HT1080 (cell line): ENCODE results near the gene ACOD1. TPM values are rescaled to one million over a fixed set of nuclear protein-coding genes. Genes with fewer than 3 reads are reported as not detected.
"Not testable (repeated sequence)": the region's sequence is repeated elsewhere in the genome, so short reads cannot be mapped to it uniquely, and the experiment has no call there.

Experiments
- DNase-seq: peaks from one replicate; pipeline ENCODE4 v3.0.0-alpha.2; 2015; ENCODE audit warnings: low read depth
- polyA plus RNA-seq, 2 experiments: library from polyadenylated mRNA; depleted of rRNA; stranded (reverse); fragments of >200 nt; gene quantifications; 2 replicates each; pipeline ENCODE4 v1.2.3, GENCODE V29; 2015
- total RNA-seq: library from RNA; depleted of rRNA; stranded (reverse); fragments of >200 nt; shearing (Covaris generic); gene quantifications from 2 replicates; pipeline ENCODE4 v1.2.3, GENCODE V29; 2014; rRNA removed

The ACOD1 gene
- 0.30 TPM in 1 of 2 replicates, not detected in the other for total RNA-seq
- polyA plus RNA-seq (2015; cell fraction: cytosol; rRNA removed): not detected in 2 replicates
- polyA plus RNA-seq (2015; cell fraction: nucleus; rRNA removed): not detected in 2 replicates

DNA sequence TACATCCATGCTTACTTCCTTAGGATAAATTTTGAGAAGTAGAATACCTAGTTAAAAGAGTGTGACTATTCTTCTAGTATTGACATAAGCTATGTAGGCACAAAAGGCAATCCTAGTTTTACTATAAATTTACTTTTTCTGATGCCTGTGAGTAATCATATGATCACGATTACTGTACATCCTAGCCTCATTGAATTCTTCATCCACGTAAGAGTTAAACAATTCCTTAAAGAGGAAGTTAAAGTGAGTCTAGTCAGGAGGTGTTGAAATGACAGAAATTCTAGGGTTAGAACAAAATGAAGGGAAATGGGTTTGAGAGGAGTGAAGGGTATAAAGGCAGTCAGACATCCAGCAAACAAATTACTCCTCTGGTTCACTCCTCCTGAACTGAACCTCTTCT lies at the start of gene ACOD1:
TSS of gene ACOD1 (plus strand) at position 363 of the 400 bp plus-strand sequence. CDS start 48 bp downstream, outside the sequence.
- peak; percentile 48 for DNase-seq

DNA sequence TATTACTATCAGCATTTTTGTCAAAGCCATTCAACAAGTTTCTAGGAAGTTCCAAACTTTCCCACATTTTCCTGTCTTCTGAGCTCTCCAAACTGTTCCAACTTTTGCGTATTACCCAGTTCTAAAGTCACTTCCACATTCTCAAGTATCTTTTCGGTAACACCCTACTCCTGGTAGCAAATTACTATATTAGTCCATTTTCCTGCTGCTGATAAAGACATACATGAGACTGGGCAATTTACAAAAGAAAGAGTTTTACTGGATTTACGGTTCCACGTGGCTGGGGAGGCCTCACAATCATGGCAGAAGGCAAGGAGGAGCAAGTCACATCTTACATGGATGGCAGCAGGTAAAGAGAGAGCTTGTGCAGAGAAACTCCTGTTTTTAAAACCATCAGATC lies 49.2 kb upstream of the ACOD1 start:
- DNase-seq: not testable (repeated sequence)

DNA sequence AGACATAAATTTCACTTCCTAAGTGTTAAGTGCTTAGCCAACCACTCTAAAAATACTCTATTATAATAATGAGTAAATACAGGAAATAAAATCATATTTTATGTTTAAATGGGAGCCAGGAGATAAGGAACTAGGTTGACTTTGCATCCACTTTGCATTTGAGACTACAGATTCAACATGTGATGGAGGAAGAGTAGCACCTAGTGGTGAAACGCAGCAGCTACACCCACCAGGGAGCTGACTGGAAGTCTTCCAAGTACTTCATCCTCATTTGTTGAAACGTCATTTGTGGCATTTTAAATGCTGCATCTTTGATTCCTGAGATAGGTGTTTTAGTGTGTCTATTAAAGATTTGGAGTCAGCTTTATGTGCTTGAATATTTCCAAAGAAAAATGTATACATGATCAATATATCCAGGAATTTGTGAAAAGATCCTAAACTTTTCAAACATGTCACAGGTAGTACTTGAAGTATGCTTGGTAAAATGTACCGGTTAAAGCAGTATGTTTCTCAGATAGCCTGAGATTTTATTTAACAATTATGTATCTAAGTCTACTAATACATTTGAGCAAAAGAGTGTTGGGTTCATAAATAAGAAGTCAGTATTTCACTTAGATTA lies 44.7 kb upstream of the ACOD1 start:
- DNase-seq: peak; percentile 64

DNA sequence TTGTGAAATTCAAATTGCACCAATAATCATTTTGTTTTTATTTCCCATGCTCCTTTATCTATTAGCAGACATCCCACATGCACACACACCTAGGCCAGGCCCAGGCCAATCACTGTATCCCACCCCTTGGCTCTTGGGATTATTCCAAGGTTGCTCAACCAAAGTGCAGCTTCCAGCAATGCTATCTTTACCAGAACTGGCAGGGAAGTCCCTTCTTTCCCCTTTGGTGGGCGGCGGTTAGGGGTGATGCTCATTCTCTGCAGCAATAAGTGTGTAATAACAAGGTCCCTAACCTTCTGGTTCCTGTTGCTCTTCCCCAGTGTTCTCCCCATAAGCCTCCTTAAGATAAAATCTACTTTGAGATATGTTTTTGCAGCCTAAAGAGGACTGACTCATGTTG lies 43.8 kb upstream of the ACOD1 start:
- DNase-seq: no peak

DNA sequence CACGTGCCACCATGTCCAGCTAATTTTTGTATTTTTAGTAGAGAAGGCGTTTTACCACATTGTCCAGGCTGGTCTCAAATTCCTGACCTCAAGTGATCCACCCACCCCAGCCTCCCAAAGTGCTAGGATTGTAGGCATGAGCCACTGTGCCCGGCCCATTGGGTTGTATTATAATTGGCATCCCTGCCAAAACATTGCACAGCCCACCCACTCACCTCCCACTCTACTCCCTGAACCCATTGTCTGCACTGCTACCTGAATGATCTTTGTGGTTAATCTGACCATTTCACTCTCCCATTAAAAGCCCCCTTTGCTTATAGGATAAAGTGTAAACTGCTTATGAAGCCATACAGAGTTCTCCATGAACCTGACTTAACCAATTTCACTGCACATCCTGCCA lies 35.8 kb upstream of the ACOD1 start:
- DNase-seq: no peak

DNA sequence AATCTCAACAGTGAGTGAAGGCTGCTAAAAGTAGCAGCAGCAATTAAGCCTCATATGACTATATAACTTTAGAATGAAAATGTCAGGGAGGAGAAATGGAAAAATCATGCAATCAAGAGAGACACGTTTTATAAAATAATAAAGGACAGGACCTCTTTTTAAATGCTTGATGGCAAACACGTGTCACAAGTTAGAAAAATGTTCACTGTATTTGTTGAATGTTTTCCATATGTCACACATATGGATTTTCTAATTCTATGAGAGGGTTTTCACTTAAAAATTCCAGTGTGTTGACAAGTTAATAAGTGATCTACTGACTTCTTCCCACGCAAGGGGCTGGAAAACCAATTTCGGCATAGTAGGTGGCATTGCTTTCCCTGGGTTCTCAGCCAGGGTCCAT lies 34.4 kb upstream of the ACOD1 start:
- no peak for DNase-seq

DNA sequence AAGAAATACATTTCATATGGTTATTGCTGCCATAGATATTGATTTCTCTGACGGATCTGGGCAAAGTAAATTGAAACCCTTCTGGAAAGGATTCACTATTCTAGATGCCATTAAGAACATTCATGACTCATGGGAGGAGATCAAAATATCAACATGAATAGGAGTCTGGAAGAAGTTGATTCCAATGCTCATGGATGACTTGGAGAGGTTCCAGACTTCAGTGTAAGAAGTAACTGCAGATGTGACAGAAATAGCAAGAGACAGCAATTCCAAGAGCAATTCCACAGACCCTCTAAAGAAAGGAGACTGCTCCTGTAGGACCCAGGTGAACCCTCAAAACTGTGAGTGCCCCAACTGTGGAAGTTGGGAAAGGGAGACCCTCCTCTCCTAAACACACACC lies 31.2 kb upstream of the ACOD1 start:
- no peak for DNase-seq

DNA sequence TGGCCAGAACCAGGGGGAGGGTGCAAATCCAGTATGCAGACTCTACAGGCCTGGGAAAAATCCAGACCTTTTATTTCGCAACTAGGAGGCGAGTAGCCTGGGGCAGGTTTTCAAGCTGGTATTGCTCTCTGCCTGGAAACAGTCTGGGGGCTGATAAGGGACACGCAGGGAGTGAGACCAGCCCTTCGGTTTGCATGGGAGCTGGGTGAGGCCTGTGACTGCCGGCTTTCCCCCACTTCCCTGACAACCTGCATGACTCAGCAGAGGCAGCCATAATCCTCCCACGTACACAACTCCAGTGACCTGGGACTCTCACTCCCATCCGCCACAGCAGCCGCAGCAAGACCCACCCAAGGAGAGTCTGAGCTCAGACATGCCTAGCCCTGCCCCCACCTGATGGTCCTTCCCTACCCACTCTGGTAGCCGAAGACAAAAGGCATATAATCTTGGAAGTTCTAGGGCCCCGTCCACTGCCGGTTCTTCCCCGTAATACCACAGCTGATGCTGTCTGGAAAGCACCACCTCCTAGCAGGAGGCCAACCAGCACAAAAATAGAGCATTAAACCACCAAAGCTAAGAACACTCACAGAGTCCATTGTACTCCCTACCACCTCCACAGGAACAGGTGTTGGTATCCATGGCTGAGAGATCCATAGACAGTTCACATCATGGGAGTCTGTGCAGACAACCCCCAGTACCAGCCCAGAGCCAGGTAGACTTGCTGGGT lies 30.4 kb upstream of the ACOD1 start:
- not testable (repeated sequence) for DNase-seq

DNA sequence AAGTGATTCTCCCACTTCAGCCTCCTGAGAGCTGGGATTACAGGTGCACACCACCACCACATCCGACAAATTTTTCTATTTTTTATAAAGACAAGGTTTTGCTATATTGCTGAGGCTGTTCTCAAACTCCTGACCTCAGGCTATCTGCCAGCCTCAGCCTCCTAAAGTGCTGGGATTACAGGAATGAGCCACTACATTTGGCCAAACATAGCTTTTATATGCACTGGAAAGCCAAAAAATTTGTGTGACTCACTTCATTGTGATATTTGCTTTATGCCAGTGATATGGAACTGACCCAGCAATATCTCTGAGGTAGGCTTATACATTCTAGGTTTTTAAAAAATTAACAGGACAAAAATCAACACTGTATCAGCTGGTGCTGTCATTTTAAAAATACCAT lies 26.8 kb upstream of the ACOD1 start:
- no peak for DNase-seq

DNA sequence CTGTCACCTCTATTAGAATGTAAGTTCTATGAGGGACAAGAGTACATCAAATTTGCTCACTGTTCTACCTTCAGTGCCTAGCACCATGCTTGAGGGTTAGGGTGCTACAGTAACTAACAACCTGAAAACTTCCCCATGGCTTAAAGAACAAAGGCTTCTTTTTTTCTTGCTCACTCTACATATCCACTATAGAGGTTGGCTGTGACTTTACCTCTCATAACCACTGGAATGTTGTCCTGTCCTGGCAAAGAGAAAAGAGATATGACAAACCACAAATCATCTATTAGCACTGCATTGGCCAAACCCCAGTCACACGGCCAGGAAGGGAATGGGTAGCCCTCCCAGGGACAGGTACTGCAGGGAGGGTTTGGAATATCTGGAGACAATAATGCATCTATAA lies 23.2 kb upstream of the ACOD1 start:
- DNase-seq: no peak

DNA sequence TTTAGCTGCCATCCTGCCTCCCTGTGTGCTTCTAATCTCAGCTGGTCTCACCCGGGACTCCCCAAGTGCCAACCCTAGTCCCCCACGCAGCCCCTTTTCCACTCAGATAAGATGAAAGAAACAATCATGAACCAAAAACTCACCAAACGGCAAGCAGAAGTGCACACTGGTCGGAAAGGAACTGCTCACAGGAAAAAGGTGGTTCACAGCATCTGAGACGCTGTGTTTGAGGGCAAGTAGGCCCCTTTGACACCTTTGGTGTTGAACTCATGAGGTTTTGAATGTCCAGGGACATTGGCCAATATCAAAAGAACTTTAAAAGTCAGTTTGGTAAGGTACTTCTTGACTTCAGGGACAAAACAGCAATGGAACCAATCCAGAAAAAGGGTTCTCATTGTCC lies 20.4 kb upstream of the ACOD1 start:
- DNase-seq: no peak

DNA sequence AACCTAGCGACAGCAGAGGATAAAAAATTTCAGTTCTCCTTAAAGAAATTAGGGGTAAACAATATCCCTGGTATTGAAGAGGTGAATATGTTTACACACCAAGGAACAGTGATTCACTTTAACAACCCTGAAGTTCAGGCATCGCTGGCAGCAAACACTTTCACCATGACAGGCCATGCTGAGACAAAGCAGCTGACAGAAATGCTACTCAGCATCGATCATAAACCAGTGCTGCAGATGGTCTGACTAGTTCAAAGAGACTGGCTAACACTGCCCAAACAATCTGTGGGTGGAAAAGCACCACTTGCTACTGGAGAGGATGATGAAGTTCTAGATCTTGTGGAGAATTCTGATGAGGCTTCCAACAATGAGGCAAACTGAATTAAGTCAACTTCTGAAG lies 19.9 kb upstream of the ACOD1 start:
- no peak for DNase-seq

DNA sequence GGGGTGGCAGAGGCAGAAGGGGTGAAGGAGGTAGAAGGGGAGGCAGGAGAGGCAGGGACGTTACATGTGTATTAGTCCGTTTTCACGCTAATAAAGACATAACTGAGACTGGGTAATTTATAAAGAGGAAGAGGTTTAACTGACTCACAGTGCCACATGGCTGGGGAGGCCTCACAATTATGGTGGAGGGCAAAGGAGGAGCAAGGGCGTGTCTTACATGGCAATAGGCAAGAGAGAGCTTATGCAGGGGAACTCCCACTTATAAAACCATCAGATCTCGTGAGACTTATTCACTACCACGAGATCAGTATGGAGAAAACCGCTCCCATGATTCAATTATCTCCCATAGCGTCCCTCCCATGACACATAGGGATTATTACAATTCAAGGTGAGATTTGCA lies 19.0 kb upstream of the ACOD1 start:
- peak; percentile 32 for DNase-seq

DNA sequence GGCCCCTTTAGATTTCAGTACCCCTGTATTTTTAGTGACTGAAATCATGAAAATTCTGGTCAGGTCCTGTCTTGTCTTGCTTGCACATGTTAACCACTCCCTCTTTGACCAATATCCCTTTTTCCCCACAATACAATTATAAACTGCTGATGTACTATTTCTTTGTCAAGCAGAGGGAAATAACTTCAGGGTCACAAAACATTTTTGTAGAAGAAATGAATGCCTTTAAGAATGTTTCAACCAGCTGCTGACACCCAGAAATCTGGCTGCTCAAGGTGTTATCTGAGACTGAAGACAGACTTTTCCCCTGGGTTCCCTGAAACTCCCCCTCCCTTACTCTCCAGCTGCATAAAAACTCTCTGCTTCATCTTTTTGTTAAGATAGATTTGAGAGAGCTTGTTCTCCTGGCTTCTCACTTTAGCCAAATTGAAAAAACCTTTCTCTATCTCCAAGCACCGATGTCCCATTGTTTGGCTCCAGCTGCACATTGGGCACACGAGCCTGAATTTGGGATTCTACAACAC lies 18.4 kb upstream of the ACOD1 start:
- no peak for DNase-seq

DNA sequence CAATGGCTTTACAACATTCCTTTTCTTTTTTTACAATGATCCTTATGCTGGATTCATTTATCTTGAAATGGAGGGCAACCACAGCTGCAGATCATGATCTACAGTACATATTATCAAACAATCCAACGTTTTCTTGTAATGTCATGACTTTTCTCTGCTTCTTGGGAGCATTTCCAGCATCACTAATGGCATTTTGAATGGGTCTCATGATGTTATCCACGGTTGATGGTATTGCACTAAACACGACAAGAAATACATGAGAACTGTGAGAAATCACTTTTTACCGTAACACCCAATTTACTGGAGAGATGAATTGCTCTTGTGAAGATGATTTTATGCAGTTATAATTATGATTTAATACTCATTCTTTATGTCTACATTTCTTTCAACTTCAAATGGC lies 16.2 kb upstream of the ACOD1 start:
- no peak for DNase-seq

DNA sequence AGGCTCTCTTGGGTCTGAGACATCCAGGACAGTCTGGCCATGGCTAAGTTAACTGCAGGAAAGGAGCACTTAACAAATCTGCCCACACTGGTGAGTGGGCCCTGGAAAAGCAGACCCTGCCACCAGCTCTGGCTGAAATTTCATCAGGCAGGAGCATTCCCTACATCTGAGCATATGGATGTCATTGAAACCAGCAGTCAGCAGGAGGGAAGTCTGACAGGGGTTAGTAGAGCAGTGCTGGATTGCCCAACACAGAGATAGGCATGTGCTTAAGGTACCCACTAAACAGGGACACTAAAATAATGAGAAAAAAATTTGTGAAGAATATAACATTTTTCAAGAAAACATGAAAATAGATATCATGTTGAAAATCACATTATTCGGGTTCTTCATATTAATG lies 13.6 kb upstream of the ACOD1 start:
- no peak for DNase-seq

DNA sequence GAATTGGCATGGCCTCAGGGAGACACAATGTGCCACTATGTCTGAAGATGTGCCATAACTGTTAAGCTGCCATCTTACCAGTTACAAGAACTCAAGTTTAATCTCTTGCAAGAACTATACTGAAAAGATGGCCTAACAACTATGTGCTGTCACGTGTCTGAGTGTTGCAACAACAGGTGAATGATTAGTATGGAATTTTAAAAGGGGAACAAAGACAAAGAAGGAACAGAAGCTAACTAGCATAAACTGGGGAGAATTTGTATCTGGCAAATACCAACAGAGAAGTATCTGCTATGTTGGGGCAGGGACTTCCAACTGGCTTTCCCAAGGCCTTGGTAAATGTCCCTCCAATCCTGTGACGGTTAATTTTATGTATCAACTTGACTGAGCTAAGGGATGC lies 11.5 kb upstream of the ACOD1 start:
- no peak for DNase-seq

DNA sequence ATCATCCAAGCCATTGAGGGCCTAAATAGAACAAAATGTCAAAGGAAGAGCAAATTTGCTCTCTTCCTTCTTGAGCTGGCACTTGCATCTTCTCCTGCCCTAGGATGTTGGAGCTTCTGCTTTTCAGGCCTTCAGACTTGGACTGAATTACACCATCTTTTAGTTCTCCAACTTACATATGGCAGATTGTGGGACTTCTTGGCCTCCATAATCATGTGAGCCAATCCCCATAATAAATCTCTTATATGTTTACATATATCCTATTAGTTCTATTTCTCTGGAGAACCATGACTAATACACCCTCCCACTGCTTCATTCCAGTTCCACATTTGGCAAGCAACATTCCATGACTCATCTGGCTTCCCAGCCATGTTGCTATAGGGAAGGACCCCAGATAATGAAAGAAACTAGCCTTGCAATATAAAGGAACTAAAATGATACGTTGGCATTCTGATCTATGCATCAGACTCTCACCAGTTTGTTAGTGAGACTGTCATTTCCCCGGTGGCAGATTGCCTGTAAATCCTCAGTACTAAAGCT lies 11.0 kb upstream of the ACOD1 start:
- DNase-seq: peak; percentile 93

DNA sequence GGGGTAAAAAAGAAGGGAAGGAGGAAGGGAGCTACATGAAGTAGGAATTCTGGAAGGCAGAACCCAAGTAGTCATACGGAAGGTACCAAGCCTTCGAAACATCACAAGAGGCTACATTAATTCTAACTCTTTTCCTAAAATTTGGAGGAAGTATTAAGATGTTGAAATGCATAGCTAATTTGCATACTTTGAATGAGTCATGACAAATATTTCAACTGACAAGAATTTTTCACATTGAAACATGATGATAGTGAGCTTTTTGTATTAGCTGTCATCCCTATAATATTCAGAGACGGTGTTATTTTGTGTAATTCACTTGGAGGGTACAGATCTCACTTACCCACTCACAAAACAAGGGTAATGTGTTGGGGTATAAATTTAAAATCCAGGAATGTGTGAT lies 9.1 kb upstream of the ACOD1 start:
- no peak for DNase-seq

DNA sequence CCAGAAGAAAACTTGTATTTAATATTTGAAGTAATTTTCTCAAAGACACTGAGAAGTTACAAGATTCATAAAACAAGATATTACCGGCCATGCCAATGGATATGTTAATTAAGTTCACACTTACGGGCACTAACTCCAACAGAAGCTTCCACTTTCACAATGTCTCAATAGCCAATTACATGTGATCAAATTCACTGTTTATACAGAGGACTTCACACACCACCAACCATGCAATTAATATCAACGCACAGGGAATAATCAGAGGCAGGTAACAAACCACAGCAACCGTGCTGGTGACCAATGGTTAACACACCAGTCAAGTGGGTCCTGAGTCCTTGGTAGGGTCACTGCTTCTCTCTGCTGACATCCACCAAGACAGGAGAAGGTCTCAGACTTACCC lies 5.9 kb upstream of the ACOD1 start:
- DNase-seq: no peak

DNA sequence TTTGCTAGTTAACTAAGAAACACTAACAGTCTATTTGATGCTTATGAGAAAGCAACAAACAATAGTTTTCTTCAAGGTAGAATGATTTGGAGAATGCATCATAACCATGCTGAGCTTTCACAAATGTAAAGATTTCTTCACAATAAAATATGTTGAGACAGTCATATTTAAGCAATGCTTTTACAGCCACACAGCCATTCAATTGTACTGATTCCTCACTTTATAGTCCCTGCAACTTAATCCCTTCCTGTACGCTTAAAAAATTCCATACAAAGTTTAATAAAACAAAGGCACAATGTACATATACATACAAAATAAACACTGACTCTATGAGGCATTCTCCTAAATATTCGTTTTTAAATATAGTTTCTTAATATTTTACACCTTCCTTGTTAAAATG lies 4.7 kb upstream of the ACOD1 start:
- no peak for DNase-seq

DNA sequence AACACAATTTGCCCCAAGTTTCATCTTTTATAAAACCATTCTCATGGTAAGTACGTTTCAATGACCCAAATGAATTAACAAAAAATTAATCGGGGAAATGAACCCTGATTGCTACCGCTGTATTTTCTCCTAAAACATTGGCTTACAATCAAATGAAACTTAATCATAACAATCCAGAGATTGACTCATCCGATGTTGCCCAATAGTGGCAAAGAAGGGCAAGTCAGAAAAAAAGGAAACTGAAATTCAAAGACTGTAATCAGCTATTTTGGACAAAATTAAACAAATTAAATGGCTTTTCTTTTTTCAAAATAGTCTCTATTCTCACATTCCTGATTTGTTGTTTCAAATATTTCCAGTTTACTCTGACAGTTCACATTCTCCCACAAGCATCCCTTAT lies 3.9 kb upstream of the ACOD1 start:
- peak; percentile 60 for DNase-seq

DNA sequence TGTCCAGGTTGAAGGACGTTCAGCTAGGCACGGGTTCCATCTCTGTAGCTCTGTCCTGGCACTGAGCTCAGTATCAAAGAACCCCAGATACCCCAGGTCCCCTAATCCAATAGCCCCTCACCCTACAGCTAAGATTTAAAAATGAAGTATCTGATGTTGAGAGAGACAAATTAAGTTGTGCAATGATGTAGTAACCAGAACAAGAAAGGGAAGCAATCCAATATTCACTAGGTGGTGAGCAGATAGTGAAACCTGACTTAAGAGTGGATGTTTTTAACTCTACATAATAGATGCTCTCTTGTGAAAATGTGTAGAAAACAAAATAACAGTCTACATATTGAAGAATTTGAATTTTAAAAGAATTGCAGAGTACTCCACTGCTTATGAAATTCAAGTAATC lies 1.8 kb downstream of the ACOD1 start:
- DNase-seq: no peak
